GM03348 (cell line): ENCODE results near the gene OSBPL3.

ENCODE experiments used
- DNase-seq: peaks from one replicate; pipeline ENCODE4 v3.0.0; 2012; ENCODE audit warnings: low spot score

Gene OSBPL3

GRCh38 chr7:24827027-24827426 is 153.0 kb downstream of the OSBPL3 start:
- DNase-seq = no peak

GRCh38 chr7:24826662-24827020 is 153.3 kb downstream of the OSBPL3 start:
- DNase-seq = no peak

- DNase-seq = peak; percentile 64
Measured at GRCh38 chr7:24825931-24826661, 153.9 kb downstream of the OSBPL3 start.

GRCh38 chr7:24825381-24825794 is 154.6 kb downstream of the OSBPL3 start:
- DNase-seq = peak; percentile 27

DNA sequence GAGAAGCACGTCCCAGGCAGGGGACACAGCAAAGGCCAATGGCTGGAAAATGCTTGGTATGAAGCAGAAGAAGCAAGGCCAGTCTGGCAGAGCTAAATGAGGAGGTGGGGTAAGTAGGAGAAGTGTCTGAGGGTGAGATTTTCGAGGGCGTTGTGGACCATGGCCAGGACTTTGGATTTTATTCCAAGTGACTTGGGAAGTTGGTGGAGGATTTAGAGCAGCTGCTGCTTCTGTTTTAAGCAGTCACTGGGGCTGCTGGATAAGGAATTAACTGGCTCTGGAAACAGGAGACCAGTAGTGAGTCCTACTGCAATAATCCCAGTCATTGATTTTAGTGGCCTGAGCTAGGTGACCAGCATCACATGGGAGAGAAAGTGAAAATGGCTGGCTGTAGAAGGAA is 155.1 kb downstream of the OSBPL3 start:
- no peak for DNase-seq

GRCh38 chr7:24824400-24824799 is 155.6 kb downstream of the OSBPL3 start:
- DNase-seq = no peak

DNA sequence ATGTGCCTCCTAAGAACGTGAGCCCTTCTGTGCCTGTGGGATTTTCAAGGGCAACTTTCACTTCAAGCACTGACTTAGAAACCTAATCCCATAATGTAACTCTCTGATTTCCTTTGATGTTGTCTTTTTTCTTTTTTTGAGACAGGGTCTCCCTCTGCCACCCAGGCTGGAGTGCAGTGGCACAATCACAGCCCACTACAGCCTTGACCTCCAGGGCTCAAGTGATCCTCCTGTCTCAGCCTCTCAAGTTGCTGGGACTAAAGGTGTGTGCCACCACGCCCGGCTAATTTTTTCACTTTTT is 158.3 kb downstream of the OSBPL3 start:
- no peak for DNase-seq

DNA sequence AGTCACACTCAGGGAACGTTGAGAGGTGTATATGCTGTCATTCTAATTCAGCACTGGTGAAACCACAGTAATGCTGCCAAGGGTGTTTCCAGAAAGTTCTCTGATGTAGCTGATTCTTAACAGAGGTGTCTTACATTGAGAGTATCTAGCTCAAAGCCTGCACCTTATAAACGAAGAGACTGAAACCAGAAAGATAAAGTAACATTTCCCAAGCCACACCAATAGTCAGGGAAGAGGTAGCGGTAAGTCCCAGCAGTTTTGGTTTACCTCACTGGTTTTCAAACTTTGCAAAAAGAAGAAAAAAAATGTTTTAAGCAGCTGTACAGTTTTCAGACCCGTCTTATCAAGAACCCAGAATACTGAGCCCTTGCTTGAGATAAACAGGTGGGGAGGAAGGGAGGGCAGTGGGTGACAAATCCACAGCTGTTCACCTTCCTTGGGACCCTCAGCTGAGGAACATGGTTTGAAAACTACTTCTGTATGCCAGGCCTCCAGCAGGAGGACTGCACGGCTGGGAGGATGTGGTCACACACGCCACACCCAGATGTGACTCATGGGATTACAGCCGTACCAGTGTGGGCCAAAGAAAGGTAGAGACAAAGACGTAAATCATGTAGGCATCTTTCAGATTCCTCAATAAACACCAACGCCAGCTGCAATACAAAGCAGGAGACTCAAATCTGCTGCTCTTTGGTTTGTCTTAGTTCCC is 158.8 kb downstream of the OSBPL3 start:
- DNase-seq = peak; percentile 85

- DNase-seq = peak; percentile 69
Measured at GRCh38 chr7:24820730-24821044, 159.3 kb downstream of the OSBPL3 start.

DNA sequence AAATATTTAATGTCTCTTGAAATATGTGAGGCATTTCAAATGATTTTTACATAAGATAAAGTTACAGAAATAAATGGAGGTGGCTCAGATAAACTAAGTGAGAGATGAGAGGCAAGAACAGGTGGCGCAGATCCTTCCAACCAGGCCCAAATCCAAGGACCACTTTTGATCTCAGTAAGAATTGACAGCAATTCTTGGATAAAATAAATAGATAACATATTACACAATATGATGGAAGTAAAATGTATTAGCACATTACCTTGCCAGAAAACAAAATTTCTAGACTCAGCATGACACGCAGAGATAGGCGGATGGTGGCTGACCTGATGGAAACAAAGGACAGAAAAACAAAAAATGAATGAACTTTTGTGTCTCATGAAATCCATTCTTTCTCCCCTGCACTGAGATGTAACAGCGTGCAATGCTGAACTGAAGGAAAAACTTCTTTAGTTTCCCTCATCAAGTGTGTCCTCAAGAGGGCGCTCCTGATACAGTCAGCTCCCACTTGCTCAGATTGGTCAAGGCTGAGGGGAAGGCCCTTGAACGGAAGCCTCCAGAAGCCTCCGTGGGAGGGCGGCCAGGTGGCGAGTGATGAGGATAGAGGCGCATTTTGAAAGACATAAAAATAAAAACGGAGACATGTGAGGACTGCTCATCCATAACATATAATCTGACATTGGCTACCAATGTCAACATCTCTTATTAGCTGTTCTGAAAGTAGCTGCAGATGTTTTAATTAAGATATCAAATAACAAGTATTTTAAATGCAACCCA is 159.9 kb downstream of the OSBPL3 start:
- peak; percentile 85 for DNase-seq

GRCh38 chr7:24817339-24817738 is 162.6 kb downstream of the OSBPL3 start:
- DNase-seq = no peak

DNA sequence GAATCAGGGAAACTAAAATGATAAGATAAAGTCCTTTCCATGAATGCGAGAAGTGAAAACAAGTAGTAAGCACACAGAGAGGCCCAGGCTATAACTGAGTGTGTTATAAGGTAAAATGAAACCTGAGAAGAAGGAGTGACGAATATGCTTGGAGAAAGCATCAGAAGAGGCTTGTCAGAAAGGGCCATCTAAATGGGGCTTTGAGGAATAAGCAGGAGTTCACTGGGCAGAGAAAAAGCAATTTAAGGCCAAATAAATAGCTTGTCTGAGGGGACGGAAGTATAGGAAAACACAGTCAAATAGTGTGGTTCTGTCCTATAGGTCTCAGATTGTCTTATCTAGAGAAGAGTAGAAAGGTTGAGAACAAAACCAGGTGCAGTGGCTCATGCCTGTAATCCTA is 163.1 kb downstream of the OSBPL3 start:
- no peak for DNase-seq

DNA sequence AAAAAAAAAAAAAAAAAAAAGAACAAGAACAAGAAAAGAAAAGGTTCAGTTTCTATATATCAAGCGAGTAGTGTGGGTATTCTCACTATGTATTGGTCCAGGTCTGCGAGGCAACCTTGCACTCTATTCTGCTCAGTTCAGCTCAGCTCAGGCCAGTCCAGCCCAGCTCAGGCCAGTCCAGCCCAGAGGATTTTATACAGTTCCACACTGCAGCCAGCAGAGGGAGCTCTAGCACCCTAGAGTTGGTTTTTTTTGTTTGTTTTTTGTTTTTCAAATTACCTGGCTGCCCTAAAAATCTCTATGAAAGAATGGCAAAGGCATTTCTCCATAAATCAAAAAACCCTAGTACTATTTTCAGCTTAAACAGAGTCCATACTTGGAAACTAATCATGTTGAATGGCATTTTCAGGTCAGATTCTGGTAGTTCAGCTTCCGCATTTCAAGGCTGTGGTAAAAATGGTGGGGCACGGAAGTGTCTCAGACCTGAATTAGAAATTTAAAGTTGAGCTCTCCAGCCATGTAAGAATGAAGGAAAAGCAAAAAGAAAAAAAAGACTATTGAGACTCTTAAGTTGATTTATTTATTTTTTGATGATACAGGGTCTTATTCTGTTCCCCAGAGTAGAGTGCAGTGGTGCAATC is 167.6 kb downstream of the OSBPL3 start:
- DNase-seq = peak; percentile 71

DNA sequence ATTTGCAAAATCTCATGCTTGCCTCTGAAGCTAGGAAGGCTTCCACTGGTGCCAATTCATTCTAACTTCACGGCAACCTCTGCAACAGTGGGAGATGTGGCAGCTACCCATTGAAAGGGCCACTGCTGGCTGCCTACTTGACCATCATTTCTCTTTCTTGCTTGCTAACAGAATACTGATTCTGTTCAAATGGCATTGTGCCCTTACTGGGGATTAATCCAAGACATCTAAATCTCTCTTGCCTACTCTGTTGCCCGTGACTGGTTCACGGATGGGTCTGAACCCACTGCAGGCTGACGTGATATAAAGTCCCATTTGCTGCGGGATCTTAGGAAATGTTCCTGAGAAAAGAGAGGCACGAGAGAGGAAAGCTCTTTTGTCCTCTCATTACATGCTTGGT is 171.5 kb downstream of the OSBPL3 start:
- DNase-seq = no peak

DNA sequence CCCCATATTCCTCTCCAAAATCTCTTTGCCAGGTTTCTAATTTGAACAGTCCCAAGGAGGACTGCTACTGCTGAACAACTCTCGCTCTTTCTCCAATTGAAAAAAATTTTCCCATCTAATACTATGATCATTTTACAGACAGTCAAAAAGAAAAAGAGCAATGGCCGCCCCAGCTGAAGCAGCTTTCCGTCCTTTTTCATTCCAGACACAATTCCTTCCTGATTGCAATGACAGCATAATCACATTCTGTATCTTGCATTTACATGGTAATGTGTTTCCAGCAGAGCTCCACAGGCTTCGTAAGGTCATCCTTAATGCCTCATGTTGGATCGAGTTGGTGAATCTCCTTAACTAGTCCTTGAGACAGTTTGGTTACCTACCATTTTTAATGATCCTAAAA is 177.7 kb downstream of the OSBPL3 start:
- DNase-seq = no peak

DNA sequence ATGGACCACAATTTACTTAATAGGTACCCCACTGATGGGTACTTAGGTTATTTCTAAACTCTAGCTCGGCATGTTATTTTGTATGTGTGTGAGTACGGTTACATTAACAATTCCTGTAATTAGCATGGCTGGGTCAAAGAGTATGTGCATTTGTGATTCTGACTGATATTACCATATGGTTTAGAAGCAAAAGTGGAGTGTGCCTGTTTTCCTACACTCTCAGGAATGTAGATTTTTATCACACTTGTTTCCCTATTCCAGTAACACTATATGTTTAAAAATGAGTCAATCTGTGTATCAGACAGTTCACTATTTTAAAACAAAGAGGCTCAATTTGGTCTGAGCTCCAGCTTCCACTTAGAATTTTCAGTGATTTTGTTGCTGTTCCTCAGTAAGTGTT is 178.1 kb downstream of the OSBPL3 start:
- DNase-seq = no peak

DNA sequence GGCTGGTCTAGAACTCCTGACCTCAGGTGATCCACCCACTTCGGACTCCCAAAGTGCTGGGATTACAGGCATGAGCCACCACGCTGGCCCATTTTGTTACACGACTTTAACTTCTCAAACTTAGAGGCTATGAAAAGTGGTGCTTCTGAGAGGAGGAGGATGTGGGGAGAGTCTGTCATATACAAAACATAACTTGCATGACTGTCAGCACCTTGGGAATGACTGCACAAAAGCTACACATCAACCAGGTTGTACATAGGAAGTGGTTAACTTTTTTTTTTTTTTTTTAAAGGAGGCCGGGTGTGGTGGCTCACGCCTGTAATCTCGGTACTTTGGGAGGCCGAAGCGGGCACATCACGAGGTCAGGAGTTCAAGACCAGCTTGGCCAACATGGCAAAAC is 179.3 kb downstream of the OSBPL3 start:
- DNase-seq = no peak

DNA sequence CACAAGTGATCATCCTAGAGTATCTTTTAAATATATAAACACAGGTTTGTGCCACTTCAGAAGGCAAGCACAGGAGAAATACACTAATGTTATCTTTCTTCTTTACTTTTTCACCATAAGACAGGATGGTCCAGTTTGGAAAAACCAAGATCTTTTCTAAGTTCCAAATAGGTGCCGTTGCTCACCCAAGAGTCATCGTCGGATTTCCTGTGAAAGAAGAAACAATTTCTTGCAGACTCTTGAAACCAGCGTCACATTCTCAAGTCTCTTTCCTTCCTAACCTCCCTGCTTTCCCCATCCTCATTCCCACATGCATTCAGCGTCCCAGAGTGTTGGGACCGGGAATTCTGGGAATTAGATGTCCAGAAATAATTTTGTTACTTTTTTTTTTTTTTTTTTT is 179.9 kb downstream of the OSBPL3 start:
- no peak for DNase-seq

GRCh38 chr7:24799506-24799905 is 180.5 kb downstream of the OSBPL3 start:
- no peak for DNase-seq

DNA sequence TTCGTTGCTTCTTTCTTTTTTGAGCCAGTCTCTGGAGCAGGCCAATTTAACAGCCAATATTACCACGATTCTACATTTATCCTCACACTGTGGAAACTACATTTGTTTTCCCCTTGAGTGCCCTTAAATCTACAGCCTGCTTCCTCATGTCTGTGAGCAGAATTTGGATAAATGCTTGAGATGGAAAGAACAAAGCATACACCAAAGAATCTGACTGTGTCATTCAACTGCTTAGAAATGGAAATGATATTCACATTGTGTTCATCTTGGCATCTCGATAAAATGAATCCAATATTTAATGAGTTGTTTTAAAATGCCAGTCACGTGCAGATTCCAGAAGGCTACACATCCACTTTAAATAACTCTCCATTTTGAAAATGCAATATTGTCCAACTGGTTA is 181.7 kb downstream of the OSBPL3 start:
- no peak for DNase-seq

DNA sequence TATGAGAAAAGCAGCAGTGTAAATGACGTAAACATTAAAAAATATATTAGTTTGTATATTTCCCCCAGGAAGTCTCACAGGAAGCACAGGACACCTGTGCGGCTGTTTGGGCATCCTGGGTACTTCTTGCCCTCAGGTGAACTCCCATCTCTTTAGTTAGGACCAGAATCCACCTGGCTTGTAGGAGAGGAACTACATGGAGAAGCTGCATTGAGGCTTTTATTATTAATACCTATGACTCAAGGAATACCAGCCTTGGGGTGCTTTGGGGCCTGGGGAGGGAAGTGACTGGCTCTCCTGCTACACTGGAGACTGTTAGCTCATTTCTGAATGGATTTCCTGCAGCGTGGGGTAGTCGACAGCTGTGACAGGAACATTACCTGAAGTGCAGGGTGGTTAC is 182.7 kb downstream of the OSBPL3 start:
- DNase-seq = no peak

- DNase-seq = no peak
Measured at GRCh38 chr7:24795407-24795767, 184.6 kb downstream of the OSBPL3 start.
